Measurements from ENCODE around the gene HMBS.

The HMBS gene

DNA sequence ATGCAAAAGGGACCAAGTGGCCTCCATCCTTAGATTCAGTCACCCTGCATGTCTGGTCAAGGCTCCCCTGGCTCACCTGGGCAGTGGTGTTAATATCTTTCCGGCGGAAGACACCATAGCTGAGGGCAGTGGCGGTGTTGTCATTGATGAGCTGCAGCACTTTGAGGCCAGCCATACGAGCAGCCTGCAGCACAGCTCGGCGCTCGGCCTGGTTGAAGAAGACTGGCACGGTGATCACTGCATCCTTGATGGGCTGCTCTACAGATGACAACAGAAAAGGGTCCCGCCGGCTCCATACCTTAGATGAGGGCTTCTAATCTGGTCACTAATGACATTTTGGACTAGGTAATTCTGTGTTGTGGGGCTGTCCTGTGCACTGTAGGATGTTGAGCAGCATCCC lies 30.3 kb upstream of the HMBS start:
- Histone ChIP-seq H3K9me3 (replicated peaks; ENCODE audit: insufficient read depth, low read length) (no peaks in the 10 kb centered on the region), H3K9ac (ENCODE audit: low read length) (no peak overlapping the region), H3K4me3 (ENCODE audit: low read length) (no peak overlapping the region), H2AFZ (ENCODE audit: low read length) (no peak overlapping the region), H3K79me2 (ENCODE audit: low read length) (peaks cover 69% of the 10 kb centered on the region), H3F3A (ENCODE audit: insufficient read depth, low read length) (peaks cover 11% of the 10 kb centered on the region), H3K9me2 (replicated peaks; ENCODE audit: insufficient read depth, low read length) (no peaks in the 10 kb centered on the region), H3K27me3 (replicated peaks; ENCODE audit: insufficient read depth, low read length) (no peaks in the 10 kb centered on the region), H3K4me1 (ENCODE audit: low read length) (peaks cover 9% of the 10 kb centered on the region), H3K36me3 (replicated peaks; ENCODE audit: insufficient read depth, low read length) (peaks cover 26% of the 10 kb centered on the region), H4K20me1 (ENCODE audit: insufficient read depth, low read length) (0 out of 2 replicates have a peak, but pooled peaks cover 9% of the 10 kb centered on the region), H3K27ac (ENCODE audit: low read length) (no peak overlapping the region), H3K4me2 (ENCODE audit: low read depth, low read length) (no peak overlapping the region)
- DNase-seq, result no peak
- no peak for TF ChIP-seq EZH2phosphoT487 (IDR thresholded peaks at IDR 0.05; ENCODE audit: low read length)
- TF ChIP-seq EZH2 (optimal IDR thresholded peaks at IDR 0.05; ENCODE audit: low read depth, low read length), result no peak
- TF ChIP-seq, protein P1, sequence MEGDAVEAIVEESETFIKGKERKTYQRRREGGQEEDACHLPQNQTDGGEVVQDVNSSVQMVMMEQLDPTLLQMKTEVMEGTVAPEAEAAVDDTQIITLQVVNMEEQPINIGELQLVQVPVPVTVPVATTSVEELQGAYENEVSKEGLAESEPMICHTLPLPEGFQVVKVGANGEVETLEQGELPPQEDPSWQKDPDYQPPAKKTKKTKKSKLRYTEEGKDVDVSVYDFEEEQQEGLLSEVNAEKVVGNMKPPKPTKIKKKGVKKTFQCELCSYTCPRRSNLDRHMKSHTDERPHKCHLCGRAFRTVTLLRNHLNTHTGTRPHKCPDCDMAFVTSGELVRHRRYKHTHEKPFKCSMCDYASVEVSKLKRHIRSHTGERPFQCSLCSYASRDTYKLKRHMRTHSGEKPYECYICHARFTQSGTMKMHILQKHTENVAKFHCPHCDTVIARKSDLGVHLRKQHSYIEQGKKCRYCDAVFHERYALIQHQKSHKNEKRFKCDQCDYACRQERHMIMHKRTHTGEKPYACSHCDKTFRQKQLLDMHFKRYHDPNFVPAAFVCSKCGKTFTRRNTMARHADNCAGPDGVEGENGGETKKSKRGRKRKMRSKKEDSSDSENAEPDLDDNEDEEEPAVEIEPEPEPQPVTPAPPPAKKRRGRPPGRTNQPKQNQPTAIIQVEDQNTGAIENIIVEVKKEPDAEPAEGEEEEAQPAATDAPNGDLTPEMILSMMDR (IDR thresholded peaks at IDR 0.05; ENCODE audit: low read length), result no peak

DNA sequence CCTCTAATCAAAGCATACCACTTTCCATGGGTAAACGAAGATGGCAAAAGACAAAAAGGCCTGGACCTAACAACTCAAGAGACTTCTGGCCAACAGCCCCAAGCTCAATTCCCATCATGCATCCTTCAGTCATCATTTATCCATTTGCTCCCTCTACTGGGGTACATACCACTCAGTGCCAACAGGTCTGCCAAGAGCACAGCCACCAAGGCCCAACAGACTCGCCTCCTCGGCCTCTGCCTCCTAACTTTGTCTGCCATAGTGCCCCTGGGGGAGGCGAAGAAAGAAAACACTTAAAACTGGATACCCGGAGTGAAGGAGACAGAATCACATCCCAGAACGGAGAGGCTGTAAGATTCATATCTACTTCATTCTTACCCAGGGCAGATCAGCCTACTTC lies 28.8 kb upstream of the HMBS start:
- H3K36me3 ChIP-seq (replicated peaks; ENCODE audit: insufficient read depth, low read length), result peaks cover 22% of the 10 kb centered on the region
- peaks cover 11% of the 10 kb centered on the region for H3F3A ChIP-seq (ENCODE audit: insufficient read depth, low read length)
- no peaks in the 10 kb centered on the region for H3K9me3 ChIP-seq (replicated peaks; ENCODE audit: insufficient read depth, low read length)
- H3K9me2 ChIP-seq (replicated peaks; ENCODE audit: insufficient read depth, low read length), result no peaks in the 10 kb centered on the region
- DNase-seq, result peak; percentile 41
- peaks cover 62% of the 10 kb centered on the region for H3K79me2 ChIP-seq (ENCODE audit: low read length)
- peak overlapping the region; percentile 99 for H3K9ac ChIP-seq (ENCODE audit: low read length)
- H3K4me1 ChIP-seq (ENCODE audit: low read length), result peaks cover 9% of the 10 kb centered on the region
- H3K4me3 ChIP-seq (ENCODE audit: low read length), result peak overlapping the region; percentile 84
- H4K20me1 ChIP-seq (ENCODE audit: insufficient read depth, low read length), result 0 out of 2 replicates have a peak, but pooled peaks cover 9% of the 10 kb centered on the region
- no peak overlapping the region for H2AFZ ChIP-seq (ENCODE audit: low read length)
- H3K27ac ChIP-seq (ENCODE audit: low read length), result peak overlapping the region; percentile 94; the same call in 1 of the 2 replicates
- H3K4me2 ChIP-seq (ENCODE audit: low read depth, low read length), result peak overlapping the region; percentile 80
- H3K27me3 ChIP-seq (replicated peaks; ENCODE audit: insufficient read depth, low read length), result no peaks in the 10 kb centered on the region
- TF ChIP-seq, protein P1 (IDR thresholded peaks at IDR 0.05; ENCODE audit: low read length), result peak; percentile 27
- no peak for TF ChIP-seq EZH2phosphoT487 (IDR thresholded peaks at IDR 0.05; ENCODE audit: low read length)

DNA sequence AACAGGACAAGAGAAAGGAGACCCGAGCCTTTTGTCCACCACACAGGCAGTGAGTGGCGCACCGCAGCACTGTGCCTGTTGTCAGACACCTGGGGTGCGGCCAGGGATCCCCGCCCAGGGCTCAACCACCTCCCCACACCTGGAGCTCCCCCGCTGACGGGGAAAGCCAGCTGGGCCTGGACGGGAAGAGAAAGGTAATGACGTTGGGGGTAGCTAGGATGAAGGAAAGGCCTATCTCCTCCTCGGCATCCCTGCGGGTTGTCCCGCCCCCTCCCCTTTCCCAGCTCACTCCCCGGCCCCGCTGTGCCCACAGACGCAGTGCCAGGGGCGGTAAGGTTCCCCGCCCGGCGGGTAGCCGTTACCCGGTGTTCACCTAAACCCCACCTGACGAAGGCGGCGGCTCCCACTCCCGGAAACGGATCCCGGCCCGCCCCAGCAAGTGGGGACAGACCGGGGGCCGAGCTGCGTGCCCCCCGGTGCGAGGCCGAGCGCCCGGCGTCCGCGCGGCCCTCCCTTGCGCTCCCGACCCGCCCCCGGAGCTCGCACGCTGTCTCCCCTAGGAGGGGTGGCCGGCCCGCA lies 28.2 kb upstream of the HMBS start:
- peaks cover 18% of the 10 kb centered on the region for H3K36me3 ChIP-seq (replicated peaks; ENCODE audit: insufficient read depth, low read length)
- H2AFZ ChIP-seq (ENCODE audit: low read length), result peak overlapping the region; percentile 55
- H3K9me2 ChIP-seq (replicated peaks; ENCODE audit: insufficient read depth, low read length), result no peaks in the 10 kb centered on the region
- peaks cover 11% of the 10 kb centered on the region for H3F3A ChIP-seq (ENCODE audit: insufficient read depth, low read length)
- H4K20me1 ChIP-seq (ENCODE audit: insufficient read depth, low read length), result 0 out of 2 replicates have a peak, but pooled peaks cover 9% of the 10 kb centered on the region
- H3K9ac ChIP-seq (ENCODE audit: low read length), result peak overlapping the region; percentile 99
- peak; percentile 80 for DNase-seq
- H3K4me3 ChIP-seq (ENCODE audit: low read length), result peak overlapping the region; percentile 84
- H3K27ac ChIP-seq (ENCODE audit: low read length), result peak overlapping the region; percentile 94
- no peaks in the 10 kb centered on the region for H3K9me3 ChIP-seq (replicated peaks; ENCODE audit: insufficient read depth, low read length)
- peak overlapping the region; percentile 80 for H3K4me2 ChIP-seq (ENCODE audit: low read depth, low read length)
- TF ChIP-seq, protein P1 (IDR thresholded peaks at IDR 0.05; ENCODE audit: low read length), result peak; percentile 8; the same call in 1 of the 2 replicates
- TF ChIP-seq EZH2phosphoT487 (IDR thresholded peaks at IDR 0.05; ENCODE audit: low read length), result no peak
- TF ChIP-seq EZH2 (optimal IDR thresholded peaks at IDR 0.05; ENCODE audit: low read depth, low read length), result no peak
- peaks cover 57% of the 10 kb centered on the region for H3K79me2 ChIP-seq (ENCODE audit: low read length)
- H3K27me3 ChIP-seq (replicated peaks; ENCODE audit: insufficient read depth, low read length), result no peaks in the 10 kb centered on the region
- peaks cover 9% of the 10 kb centered on the region for H3K4me1 ChIP-seq (ENCODE audit: low read length)

All from MM.1S (cell line).